Skin of body (tissue), 2 donors: ENCODE data around the gene RFX6. TPM values are rescaled to one million over a fixed set of nuclear protein-coding genes. Genes with fewer than 3 reads are reported as not detected.

Experiments
- DNase-seq: peaks from one replicate; lab custom pipeline; 2025; lab: John Stamatoyannopoulos, UW
- total RNA-seq: library from RNA; depleted of rRNA; stranded (reverse); fragments of >200 nt; gene quantifications from one replicate; pipeline ENCODE4 v1.2.3, GENCODE V29; 2014

RFX6 gene
- total RNA-seq, 1 donor from 2014 or later = not detected

DNA sequence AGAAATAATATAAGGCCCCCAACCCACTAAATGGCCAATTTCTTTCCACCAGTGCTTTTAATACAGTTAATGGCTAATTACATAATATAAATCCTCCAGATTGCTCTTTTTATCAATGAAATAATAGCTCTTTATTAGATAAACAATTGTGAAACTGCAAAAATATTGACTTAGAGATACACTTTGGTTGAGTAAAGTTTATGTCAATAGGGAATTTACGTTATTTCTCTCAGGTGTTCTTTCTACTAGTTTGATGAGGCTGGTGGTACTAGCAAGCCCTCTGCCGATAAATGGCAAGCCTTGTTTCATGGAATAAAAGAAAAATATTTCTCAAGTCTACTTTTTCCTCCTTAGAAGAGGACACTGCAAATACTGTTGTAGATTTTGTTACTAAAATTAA is 18.9 kb downstream of the RFX6 start:
- DNase-seq = no peak

DNA sequence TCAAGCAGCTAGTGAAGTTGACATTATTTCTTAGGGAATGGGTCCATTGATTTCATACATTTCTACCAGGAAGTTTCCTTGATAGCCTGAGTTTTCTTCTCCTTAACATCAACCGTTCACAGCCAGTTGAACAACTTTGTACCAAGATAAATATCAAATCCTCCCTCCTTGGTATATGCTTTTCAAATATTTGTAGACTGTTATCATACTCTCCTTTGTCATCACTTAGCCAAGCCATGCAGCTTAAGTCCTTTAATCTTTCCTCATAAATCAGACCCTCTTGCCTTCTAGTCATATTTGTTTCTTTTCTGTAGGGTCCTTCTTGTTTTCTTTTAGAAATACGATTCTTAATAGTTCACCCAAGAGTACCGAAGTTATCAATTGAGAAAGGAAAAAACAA is 25.6 kb downstream of the RFX6 start:
- no peak for DNase-seq

DNA sequence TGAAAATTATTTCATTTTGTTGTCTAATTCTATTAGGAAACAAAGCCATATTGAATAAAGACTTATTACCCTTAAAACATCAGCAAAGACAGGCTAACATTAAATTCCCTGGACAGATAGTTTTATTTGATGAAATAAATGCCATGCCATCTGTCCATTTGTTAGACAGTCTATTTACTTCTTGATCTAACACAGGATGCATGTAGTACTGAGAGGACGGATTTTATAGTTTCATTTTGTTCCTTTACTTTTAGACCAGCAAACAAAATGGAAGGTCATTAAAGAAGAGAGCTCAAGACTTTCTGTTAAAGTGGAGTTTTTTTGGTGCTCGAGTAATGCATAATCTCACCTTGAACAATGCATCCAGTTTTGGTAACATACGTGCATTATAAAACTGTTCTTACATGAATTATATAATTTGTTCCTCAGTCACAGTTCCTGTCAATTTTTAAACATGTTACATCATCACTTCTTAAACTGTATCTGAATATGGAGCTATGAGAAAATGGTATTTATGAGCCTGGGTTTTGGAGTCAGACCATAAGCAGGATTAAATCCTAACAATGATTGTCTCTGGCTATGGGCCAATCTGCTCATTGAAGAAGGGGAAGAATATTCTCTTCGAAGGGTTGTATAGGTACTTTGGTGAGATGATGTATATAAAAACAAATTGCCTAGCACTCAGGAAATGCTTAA is 46.0 kb downstream of the RFX6 start:
- DNase-seq = no peak

DNA sequence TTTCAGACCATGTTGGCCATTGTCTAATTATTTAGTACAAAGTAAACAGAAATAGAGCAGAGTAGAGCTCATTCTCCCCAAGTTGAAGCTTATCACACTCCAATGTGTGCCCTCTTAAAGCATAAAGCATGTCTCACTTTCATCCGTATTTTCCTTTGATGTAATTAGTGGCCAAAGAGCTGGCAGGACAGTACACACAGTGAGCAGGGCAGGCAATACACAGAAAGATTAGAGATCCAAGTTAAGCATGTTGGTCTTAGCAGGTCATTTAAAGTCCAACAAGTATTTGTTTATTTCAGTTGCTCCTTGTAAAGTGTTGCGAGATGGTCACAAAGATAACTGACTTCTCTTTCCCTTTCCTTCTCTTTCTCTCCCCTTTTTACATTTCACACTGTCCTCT is 47.2 kb downstream of the RFX6 start:
- no peak for DNase-seq

DNA sequence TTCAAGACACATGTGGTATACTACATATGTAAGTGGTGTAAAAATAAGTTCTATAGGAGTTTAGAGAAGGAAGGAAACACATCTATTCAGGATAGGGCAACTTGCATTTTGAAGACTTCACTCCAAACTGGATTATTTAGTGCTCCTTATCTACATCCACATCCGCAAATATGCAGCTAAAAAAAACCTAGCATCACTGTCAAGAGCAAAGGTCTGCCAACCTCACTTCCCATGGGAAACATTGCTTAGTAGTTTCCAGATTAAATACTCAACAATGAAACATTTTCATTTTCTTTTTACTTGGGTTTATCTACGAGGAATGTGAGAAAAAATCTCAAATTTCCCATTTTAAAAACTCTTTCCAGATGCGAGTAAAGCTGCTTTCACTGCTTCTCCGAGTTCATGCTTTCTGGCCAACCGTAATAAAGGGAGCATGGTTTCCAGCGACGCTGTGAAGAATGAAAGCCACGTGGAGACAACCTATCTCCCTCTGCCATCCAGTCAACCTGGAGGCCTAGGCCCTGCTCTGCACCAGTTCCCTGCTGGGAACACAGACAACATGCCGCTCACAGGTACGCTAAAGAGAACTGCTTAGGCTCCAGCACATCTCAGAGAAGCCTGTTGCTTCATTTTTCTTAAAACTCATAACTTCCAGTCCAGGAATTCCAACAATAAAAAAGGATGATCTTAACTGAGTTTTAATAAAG is 48.2 kb downstream of the RFX6 start:
- no peak for DNase-seq

DNA sequence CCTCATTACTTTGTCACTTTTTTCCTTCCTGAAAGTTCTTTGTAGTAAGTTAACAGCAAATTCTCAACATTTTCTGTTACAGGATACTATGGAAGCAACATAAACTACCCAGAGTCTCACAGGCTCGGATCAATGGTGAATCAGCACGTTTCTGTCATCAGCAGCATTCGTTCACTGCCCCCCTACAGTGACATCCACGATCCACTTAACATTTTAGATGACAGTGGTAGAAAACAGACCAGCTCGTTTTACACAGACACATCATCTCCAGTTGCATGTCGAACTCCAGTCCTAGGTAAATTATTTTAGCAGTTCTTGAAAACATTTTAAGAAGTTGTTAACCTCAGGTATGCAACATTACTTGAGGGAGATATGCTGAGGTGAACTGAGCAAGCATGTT is 51.6 kb downstream of the RFX6 start:
- no peak for DNase-seq

DNA sequence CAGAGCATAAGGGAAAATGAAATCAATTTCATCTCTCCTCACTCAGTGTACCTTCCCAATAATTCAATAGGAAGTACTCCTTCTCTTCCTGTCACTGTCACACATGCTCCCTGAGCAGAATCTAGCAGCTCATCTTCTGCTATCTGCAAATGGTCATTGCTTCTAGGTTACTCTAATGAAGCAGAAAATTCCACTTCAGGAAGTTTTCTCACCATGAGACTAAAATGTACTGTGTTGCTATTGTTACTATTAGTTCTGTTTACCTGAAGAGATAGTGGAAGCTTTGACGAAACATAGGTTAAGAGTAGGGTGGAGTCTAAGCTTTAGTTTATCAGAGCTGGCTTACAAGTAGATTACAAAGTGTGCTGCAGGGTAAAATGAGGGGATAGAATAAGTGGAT is 52.8 kb downstream of the RFX6 start:
- DNase-seq = no peak

DNA sequence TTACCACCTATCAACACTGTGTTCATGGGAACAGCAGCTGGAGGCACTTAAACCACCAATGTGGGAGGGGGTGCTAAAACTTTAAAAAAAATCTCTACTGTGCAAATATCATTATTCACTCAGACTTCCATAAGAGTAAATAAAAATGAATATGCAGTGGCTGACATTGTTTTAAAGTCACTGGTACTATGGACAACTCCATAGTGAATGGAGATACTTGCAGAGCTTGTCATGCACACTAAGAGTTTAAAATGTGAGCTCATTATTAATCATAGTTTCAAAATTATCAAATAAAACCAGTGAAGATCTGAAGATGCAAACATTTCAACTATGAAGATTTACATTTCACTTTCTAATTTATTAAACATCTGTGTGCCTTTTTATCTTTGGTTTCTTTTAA is 54.4 kb downstream of the RFX6 start:
- no peak for DNase-seq

DNA sequence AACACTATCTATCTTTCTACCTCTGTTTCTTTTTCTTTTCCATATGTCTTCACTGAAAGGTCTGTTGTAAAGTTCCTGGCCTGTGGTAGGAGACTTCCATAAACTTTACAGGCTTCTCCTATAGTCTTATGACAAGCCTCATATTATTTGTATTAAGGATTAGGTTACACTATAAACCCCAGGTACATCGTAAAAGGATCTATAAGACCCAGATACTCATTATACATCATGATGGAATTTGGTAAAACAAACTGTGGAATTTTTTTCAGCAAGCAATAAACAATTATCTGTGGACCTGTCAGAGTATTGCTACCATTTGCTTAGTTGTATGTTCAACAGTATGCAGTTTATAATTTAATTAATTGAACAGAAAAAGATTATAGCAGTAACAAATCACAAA is 55.5 kb downstream of the RFX6 start:
- no peak for DNase-seq

DNA sequence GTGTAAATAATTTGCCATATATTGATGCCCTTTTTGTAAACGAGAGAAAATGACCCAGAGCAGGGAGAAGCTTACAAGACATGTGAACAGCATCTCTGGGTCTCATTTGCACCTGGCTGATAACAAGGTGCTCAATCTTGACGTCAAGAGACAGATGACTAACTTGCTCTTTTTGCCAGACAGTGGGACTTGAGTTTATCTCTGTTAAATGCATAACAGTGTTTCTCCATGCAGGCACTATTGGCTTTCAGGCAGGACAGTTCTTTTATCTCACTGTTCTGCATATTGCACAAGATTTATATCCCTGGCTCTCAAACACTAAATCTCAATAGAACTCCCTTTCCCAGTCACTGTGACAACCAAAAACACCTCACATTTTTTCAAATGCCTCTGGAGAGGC is 56.4 kb downstream of the RFX6 start:
- no peak for DNase-seq

DNA sequence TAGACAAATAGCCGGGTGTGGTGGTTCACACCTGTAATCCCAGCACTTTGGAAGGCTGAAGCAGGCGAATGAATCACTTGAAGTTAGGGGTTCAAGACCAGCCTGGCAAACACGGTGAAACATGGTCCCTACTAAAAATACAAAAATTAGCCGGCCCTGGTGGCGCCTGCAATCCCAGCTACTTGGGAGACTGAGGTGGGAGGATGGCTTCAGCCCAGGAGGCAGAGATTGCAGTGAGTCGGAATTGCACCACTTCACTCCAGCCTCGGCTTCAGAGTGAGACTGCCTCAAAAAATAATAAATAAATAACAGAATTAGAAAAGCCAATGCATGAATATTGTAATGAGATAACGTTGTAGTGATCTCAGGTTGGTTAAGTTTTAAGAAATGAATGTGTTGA is 61.3 kb downstream of the RFX6 start:
- DNase-seq = no peak

DNA sequence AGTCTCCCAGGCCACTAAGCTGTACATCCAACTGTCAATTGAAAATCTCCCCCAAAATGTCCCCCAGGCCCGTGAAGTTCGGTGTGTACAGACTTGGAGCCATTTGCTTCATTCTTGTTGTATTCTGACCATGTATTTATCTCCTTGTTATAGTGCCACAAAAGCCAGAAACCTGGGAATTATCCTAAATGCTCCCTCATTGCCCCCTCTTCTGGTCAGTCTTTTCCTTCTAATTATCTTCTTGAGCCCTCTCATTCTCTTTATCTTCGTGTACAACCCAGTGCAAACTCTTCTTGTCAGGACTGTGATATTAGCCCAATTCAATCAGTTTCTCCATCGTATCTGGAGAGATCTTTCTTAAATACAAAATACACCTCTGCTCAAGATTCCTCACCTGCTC is 64.7 kb downstream of the RFX6 start:
- DNase-seq = no peak

DNA sequence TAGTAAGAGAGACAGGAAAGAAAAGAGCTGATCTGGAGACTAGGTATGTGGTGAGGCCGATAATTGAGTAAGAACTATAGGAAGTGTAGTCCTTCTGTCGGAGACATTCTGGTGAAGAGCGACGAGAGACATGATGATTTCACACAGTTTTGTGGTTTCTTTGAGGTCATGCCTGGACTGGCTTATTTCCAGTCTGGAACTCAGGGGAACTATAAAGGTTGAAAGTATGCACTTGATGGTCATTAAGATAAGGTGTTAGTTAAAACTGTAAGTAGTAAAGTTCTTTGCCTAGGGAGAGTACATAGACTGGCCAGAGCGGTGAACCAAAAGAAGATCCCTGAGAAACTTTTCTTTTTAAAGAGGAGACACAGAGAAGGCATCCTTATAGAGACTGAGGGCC is 68.8 kb downstream of the RFX6 start:
- DNase-seq = no peak

DNA sequence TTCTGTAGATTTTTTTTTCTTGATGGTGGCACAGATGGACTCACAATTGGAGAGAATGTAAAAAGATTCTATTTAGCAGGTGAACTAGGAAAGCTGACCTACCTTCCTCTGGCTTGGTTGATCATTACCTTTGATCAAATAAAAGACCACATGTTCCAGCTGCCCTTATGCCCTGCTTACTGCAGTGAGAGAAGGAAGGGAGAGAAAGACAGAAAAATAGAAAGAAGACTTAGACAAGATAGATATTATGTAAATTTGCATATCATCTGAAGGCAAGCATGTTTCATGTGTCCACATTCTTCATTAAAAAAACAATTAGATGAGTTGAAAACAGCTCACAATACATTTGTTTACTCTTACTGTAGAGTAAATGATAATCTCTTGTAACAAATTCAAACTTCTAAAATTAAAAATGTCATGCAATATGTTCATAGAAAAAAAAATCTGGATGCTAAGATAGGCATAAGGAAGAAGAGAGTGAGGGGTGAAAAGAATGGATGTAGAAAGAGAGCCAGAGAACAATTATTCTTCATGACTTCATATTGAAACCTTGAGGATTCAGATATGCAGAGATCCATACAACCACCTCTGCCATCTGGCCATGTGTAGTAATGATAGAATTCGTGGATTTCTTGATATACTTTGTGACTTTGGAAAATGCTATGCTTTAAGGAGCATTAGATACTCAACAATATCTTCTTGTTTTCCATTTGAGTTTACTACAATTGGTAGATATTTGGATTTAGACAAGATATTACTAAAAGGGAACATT is 71.7 kb downstream of the RFX6 start:
- no peak for DNase-seq

DNA sequence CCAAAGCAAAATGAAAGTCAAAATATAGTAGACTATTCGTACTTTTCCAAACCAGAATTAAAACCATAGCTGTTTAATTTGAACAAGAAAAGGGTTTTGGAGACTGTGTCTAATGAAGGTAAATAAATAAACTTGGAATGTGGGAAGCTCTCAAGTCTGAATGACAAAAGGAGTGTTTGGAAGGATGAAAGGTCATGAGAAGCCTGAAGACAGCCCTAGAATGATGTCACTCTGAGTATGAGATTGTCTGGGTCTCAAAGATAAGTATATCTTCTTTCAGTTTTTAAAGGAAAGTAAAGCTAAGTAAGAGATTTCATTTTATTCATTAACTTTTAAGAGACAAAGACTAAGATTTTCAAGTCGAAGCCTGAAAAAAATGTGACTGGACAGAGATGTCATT is 72.9 kb downstream of the RFX6 start:
- DNase-seq = no peak

DNA sequence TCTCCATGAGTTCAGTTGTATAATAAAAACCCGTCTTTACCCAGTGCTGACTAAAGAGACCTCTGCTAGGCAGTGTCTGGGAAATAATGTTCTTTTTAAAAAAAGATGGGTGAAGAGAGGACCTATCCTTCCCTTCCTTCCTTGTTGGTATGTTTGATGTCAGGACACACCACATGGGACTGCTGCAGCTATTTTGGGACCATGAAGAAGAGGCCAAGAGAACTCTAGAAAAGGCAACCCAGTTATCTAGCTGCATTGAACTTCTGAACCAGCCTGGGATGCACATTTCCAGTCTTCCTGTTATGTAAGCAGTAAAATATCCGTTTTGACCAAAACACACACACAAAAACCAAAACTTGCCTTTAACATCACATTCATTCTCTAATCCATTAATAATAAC is 77.3 kb downstream of the RFX6 start:
- DNase-seq = no peak

DNA sequence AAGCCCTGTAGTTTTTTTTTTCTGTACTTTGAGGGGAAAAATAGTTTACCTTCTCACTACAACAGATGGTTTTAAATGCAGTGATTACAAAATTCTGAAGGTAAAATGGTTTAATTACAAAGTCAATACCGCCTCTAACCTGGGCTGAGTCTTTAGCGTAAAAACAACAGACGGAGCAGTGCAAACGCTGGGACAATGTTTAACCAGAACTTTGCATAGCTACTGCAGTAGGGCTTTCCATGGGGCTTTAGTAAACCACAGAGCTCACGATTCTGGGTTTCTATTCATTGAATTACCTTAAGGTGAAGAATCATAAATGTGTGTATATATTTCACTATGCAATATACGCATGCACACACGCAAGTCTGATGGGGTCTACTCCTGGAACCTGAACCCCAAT is 77.9 kb downstream of the RFX6 start:
- DNase-seq = no peak

DNA sequence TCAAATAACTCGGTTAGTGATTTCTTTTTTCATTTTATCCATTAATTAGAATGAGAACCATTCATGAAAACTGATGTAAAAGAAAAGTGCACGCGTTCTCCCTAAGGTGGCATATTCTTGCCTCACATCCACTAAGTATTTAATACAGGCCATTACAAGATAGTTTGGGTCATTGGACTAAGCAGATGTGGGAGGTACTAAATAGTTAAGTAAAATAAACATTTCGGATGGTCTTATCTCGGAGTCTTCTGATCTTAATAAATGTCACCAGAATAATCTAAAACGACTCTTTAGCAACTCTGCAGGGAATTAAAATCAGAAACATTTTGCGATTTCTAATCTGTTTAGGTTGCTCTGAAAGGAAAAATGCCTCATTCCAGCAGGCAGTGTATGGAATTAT is 78.7 kb downstream of the RFX6 start:
- no peak for DNase-seq

DNA sequence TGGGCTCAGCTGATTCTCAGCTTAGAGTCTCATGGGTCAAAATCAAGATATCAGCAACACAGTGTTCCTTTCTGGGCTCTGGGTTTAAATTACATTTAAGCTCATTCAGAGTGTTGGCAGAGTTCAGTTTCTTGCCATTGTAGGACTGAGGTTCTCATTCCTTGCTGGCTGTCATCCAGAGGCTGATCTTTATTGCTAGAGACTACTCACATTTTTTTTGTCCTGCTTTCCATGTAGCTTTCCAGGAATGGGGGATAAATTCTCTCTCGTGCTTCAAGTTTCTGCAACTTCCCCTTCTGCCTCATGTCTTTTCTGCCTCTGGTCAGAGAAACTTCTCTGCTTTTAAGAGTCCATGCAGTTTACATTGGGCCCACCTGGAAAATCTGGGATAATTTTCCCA is 86.9 kb downstream of the RFX6 start:
- no peak for DNase-seq

DNA sequence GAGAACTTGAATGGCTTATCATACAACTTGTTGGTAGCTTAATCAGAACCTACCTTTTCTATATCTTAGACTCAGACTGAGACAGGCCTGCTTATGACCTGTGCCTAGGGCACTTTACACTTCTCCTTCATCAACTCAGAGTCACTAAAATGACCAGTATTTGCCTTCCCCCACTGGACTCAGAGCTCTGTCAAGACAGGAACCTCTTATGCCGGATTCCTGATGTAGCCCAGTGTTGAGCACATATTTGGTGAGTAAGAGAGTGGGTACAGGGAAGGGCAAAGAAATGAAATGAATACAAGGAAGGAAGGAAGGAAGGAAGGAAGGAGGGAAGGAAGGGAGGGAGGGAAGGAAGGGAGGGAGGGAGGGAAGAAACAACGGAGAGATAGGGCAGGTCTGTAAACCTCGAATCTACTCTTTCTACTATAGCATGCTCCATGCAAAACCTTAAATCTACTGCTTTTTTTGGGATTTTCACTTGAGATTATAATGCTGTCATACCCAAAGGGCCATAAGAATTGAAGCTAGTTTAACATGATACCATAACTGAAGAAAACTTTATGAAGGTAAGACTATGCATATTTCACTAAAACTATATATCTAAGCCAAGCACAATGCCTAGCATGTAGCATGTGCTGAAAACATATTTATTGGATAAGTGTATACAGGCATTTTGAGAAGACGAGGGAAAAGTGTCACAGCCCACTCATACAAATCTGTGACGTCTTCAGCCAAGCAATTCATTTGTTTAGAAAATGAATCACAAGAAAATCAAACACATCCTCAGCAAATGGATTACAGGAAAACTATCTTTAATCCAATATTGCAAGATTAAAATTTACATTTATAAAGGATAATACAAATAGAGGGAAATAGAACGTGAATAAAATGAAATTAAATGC is 89.9 kb downstream of the RFX6 start:
- DNase-seq = no peak

DNA sequence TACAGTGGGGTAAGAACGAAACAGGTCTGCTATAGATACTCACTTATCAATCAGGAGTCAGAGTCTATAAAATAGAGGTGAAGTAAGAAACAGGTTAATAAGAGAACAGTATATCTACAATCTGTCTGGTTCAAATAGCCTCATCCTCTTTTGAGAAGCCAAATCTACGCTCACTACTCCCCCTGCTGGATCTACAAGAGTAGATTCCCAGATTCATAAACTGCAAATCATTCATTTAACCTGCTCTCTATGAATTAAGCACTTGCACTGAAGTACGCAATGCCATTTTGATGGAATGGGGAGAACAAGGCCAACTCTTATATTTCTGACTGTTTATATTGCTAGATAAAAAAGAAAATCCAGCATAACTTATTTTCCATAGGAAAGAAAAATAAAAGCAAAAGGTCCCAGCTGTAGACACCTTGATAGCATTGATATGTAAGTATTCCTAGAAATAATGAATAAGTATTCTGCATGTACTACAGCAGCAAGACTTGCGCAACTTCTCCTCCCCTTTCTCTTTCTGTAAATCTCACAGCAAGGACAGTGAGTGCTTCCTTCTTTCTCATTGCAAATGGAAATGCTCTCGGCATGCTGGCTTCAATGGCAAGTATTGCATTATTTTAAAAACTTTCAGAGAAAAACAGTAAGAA is 92.3 kb downstream of the RFX6 start:
- DNase-seq = no peak
